Esophagus muscularis mucosa (tissue), 4 donors: ENCODE data around the gene TTN. TPM values are rescaled to one million over a fixed set of nuclear protein-coding genes. Genes with fewer than 3 reads are reported as not detected.

ENCODE experiments used
- DNase-seq: peaks from one replicate; pipeline ENCODE4 v3.0.0-alpha.2; 2017; ENCODE audit errors: extremely low spot score
- H3K27ac ChIP-seq, 4 donors: fragments of 200-600 bp; sonication (generic); replicated peaks in 1 of 4; 1 replicate in 3 of 4; 2 replicates in 1 of 4; pipeline ENCODE4 v1.5.1; 2016 to 2019; ENCODE audit warnings: mild to moderate bottlenecking in 1 of 4
- H3K27me3 ChIP-seq, 4 donors: fragments of 200-600 bp; sonication (generic); one replicate each; pipeline versions ENCODE4 v1.5.1 to v1.6.0; 2016 to 2019
- H3K36me3 ChIP-seq, 4 donors: fragments of 200-600 bp; sonication (generic); one replicate each; pipeline ENCODE4 v1.5.1; 2016 to 2019
- H3K4me1 ChIP-seq, 4 donors: fragments of 200-600 bp; sonication (generic); one replicate each; pipeline ENCODE4 v1.5.1; 2016 to 2019
- H3K4me3 ChIP-seq, 4 donors: fragments of 200-600 bp; sonication (generic); 1 replicate in 2 of 4; 2 replicates in 2 of 4; pipeline ENCODE4 v1.5.1; 2016 to 2019; ENCODE audit warnings: mild to moderate bottlenecking in 4 of 4, moderate library complexity in 1 of 4
- H3K9me3 ChIP-seq, 4 donors: fragments of 200-600 bp; sonication (generic); 1 replicate in 3 of 4; 2 replicates in 1 of 4; pipeline ENCODE4 v1.5.1; 2016 to 2019
- CTCF ChIP-seq, 3 experiments: fragments of 200-600 bp in 2 of 3; fragments of 450-650 bp in 1 of 3; sonication (generic) in 2 of 3; IDR thresholded peaks; one replicate each; pipeline ENCODE4 v1.5.1; 2017 to 2019; ENCODE audit warnings: antibody characterized with exemption in 3 of 3, mild to moderate bottlenecking in 2 of 3, moderate library complexity in 1 of 3
- EP300 ChIP-seq: sonication (generic); formaldehyde crosslinking; IDR thresholded peaks from one replicate; pipeline ENCODE4 v1.6.1; 2017; ENCODE audit warnings: antibody characterized with exemption
- POLR2A ChIP-seq: fragments of 450-650 bp; IDR thresholded peaks from one replicate; pipeline ENCODE4 v1.6.1; 2017; ENCODE audit warnings: antibody characterized with exemption, moderate library complexity, mild to moderate bottlenecking, low read depth
- POLR2AphosphoS5 ChIP-seq, 2 donors: sonication (generic); formaldehyde crosslinking; IDR thresholded peaks; one replicate each; pipeline ENCODE4 v1.6.1; 2017; ENCODE audit warnings: antibody characterized with exemption in 2 of 2
- WGBS: methylation state at CpG from one replicate; pipeline ENCODE4 v1.1.5; 2018; 5-methylcytosine and 5-hydroxymethylcytosine counted together
- intact Hi-C: fragments of 100-400 bp; cut with DNase I; formaldehyde crosslinking; loops from one replicate; pipeline ENCODE4 v1.15.1; 2023
- total RNA-seq, 4 donors: library from RNA; depleted of rRNA; stranded (reverse); fragments of >200 nt; gene quantifications; one replicate each; pipeline versions ENCODE4 v1.1.0 to v1.2.1, GENCODE V29; 2016

Gene TTN
- total RNA-seq, 4 donors from 2014 or later: 2.8 to 10.0 (median 8.3) TPM

DNA sequence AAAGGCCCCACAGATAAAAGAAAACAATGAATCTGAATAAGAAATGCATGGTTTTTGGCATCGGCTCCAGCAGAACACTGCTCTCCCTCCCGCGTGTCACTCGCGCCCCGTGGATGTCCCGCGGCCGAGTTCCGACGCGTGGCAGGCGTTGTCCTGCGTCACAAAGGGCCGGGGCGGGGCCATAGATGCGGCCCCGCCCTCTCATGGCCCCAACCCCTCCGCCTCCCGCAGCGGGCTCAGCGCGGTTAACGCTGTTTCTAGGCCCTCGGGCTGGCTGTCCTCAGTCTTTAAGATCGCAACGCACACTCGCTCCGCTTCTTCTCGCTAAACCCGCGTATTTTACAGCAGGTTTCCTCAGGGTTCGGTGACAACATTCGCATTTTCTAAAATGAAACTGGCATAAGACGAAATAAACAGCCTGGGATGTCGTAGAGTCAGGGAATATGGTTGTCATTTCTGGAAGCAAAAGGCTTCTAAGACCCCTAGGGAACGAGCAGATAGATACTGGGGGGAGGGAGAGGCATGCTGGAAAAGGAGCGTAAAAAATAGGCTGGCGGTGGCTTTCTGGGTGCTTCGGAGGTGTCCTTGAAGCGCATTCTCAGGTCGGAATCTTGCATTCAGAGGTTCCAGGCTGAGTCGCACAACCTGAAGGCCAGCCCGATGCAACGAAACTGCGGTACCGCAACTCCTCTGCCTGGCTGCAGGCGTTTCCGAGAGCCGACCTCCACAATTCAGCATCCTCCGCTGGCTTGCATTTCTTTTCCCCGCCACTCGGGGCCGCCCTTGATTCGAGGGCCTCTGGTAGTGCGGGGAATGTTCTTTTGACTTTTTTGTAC, 328.6 kb downstream of the TTN start, which contains the start of gene FKBP7:
Gene FKBP7, minus strand, starts transcription at position 162 of the 836 bp plus-strand sequence. Its CDS starts 101 bp downstream, at position 61.
- Histone ChIP-seq H3K4me3 (peak within 1 kb of the TSS; percentile 66 to 84 (median 80)), H3K27me3 (no peaks in the 10 kb centered on the region), H3K36me3 (no peaks in the 10 kb centered on the region), H3K9me3 (no peaks in the 10 kb centered on the region), H3K4me1 (peaks cover 47 to 70% (median 60%) of the 10 kb centered on the region in 4 donors), H3K27ac (peak within 1 kb of the TSS; percentile 93 to 96 (median 96))
- 3% methylated on average over 47 of the region's 56 CpGs for WGBS
- TF ChIP-seq POLR2AphosphoS5 (IDR thresholded peaks at IDR 0.05): peak; percentile 93 to 96
- TF ChIP-seq POLR2A: peak; percentile 8
- TF ChIP-seq EP300: peak; percentile 60
- peak; percentile 56 to 83 (median 62) for TF ChIP-seq CTCF (IDR thresholded peaks at IDR 0.05)
- peak; percentile 93 for DNase-seq
- intact Hi-C loops: loop anchor here (2.0 kb wide), 1 partner anchor 28 kb away; the partner anchor contains the start of genes PJVK and PRKRA

DNA sequence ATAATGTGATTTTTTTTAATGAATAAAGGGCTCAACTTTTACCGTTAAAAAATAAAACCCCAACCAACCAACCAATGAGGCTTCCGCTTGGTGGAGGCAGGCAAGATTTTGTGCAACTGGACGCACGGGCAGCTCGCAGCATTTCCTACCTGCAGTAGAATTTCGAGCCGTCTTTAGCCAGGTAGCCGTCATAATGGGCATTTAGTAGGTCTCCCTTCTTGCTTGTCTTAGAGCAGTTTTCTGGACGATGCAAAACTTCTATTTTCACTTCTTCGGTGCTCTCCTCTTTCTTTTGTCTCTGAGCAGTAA, 329.1 kb downstream of the TTN start:
- intact Hi-C loops: loop anchor here (2.0 kb wide), 1 partner anchor 27 kb away; the partner anchor contains the start of genes PJVK and PRKRA
- no peak for TF ChIP-seq EP300
- no peak for TF ChIP-seq POLR2AphosphoS5 (IDR thresholded peaks at IDR 0.05)
- no peak for TF ChIP-seq POLR2A
- no peaks in the 10 kb centered on the region for H3K36me3 ChIP-seq
- no peaks in the 10 kb centered on the region for H3K27me3 ChIP-seq
- H3K27ac ChIP-seq: peak overlapping the region; percentile 93 to 96 (median 96)
- DNase-seq: no peak
- no peaks in the 10 kb centered on the region for H3K9me3 ChIP-seq
- H3K4me3 ChIP-seq: peak overlapping the region; percentile 66 to 84 (median 80)
- 1% methylated on average over 10 of the region's 10 CpGs for WGBS
- H3K4me1 ChIP-seq: peaks cover 42 to 68% (median 55%) of the 10 kb centered on the region in 4 donors

GRCh38 chr2:178477443-178478129, 329.6 kb downstream of the TTN start:
- DNase-seq: no peak
- TF ChIP-seq POLR2A (no peak), POLR2AphosphoS5 (IDR thresholded peaks at IDR 0.05) (no peak), EP300 (no peak)
- intact Hi-C loops: loop anchor here (2.0 kb wide), 1 partner anchor 27 kb away; the partner anchor contains the start of genes PJVK and PRKRA
- Histone ChIP-seq H3K9me3 (no peaks in the 10 kb centered on the region), H3K4me1 (peaks cover 37 to 63% (median 50%) of the 10 kb centered on the region in 4 donors), H3K27me3 (no peaks in the 10 kb centered on the region), H3K36me3 (no peaks in the 10 kb centered on the region), H3K27ac (peak overlapping the region; percentile 93 to 96 (median 96)), H3K4me3 (peak overlapping the region; percentile 66 to 84 (median 80))
- WGBS: 13% methylated on average over 3 of the region's 3 CpGs

DNA sequence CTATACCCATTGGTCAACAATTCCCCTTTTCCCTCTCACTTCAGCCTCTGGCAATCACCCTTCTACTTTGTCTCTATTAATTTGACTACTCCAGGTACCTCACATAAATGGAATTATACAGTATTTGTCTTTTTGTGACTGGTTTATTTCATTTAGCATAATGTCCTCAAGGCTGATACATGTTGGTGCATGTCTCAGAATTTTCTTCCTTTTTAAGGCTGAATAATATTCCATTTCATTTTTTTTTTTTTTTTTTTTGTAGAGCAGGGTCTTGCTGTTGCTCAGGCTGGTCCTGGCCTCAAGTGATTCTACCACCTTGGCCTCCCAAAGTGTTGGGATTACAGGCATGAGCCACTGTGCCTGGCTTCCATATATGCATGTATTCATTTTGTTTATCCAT, 330.7 kb downstream of the TTN start:
- intact Hi-C loops: no loop called here
- DNase-seq: no peak
- H3K9me3 ChIP-seq: no peaks in the 10 kb centered on the region
- no peaks in the 10 kb centered on the region for H3K27me3 ChIP-seq
- no peak overlapping the region for H3K4me3 ChIP-seq
- H3K4me1 ChIP-seq: peaks cover 25 to 52% (median 39%) of the 10 kb centered on the region in 4 donors
- H3K36me3 ChIP-seq: no peaks in the 10 kb centered on the region
- peak overlapping the region in 1 of 4 donors; percentile 8 for H3K27ac ChIP-seq
- TF ChIP-seq CTCF (IDR thresholded peaks at IDR 0.05): no peak
- TF ChIP-seq POLR2A: no peak
- TF ChIP-seq EP300: no peak
- TF ChIP-seq POLR2AphosphoS5 (IDR thresholded peaks at IDR 0.05): no peak

Other genes with a start within 250 kb of the TTN start
- gene CCDC141, start 242.7 kb upstream of the TTN start, total RNA-seq: 1 to 10 TPM; 2.7 to 8.7 (median 4.1) TPM